ENCODE data around the gene SMAD1. TPM values are rescaled to one million over a fixed set of nuclear protein-coding genes. Genes with fewer than 3 reads are reported as not detected.

SMAD1 gene
- total and polyA plus RNA-seq, 8 donors = 22.0 to 57.4 (median 47.9) TPM

- no peaks in the 10 kb centered on the region for H3K9me3 ChIP-seq
- H3K4me1 ChIP-seq = peaks cover 3 to 7% of the 10 kb centered on the region in 2 donors
- TF ChIP-seq CTCF (IDR thresholded peaks at IDR 0.05) = no peak
- no peaks in the 10 kb centered on the region for H3K36me3 ChIP-seq
- DNase-seq = no peak
- H3K27ac ChIP-seq = no peak overlapping the region
- ATAC-seq = no peak
- no peaks in the 10 kb centered on the region for H3K27me3 ChIP-seq
- intact Hi-C loops (cut with DNase I) = no loop called here
- no peak overlapping the region for H3K4me3 ChIP-seq
These were observed 46.9 kb downstream of the SMAD1 start for GRCh38 chr4:145528601-145529000.

GRCh38 chr4:145530189-145530588 lies 48.5 kb downstream of the SMAD1 start:
- DNase-seq = no peak
- no peak overlapping the region for H3K27ac ChIP-seq
- no peak overlapping the region for H3K4me3 ChIP-seq
- intact Hi-C loops (cut with DNase I) = no loop called here
- TF ChIP-seq CTCF (IDR thresholded peaks at IDR 0.05) = no peak
- H3K9me3 ChIP-seq = no peaks in the 10 kb centered on the region
- no peaks in the 10 kb centered on the region for H3K27me3 ChIP-seq
- no peak for ATAC-seq
- peaks cover 3 to 5% of the 10 kb centered on the region in 2 donors for H3K4me1 ChIP-seq
- no peaks in the 10 kb centered on the region for H3K36me3 ChIP-seq

- H3K4me1 ChIP-seq = peaks cover under 1 to 3% of the 10 kb centered on the region in 2 donors
- DNase-seq (no peak), ATAC-seq (no peak)
- no peaks in the 10 kb centered on the region for H3K36me3 ChIP-seq
- intact Hi-C loops (cut with DNase I) = no loop called here
- no peaks in the 10 kb centered on the region for H3K27me3 ChIP-seq
- H3K9me3 ChIP-seq = no peaks in the 10 kb centered on the region
- H3K4me3 ChIP-seq = no peak overlapping the region
- TF ChIP-seq CTCF (IDR thresholded peaks at IDR 0.05) = no peak
- H3K27ac ChIP-seq = no peak overlapping the region
These were observed 49.0 kb downstream of the SMAD1 start for GRCh38 chr4:145530662-145531061.

- Histone ChIP-seq H3K4me3 (no peak overlapping the region), H3K4me1 (peaks cover 0 to 3% of the 10 kb centered on the region in 2 donors), H3K9me3 (no peaks in the 10 kb centered on the region), H3K27me3 (no peaks in the 10 kb centered on the region), H3K36me3 (no peaks in the 10 kb centered on the region), H3K27ac (peak overlapping the region in 1 of 2 donors; percentile 5)
- ATAC-seq = peak; percentile 67
- no peak for DNase-seq
- intact Hi-C loops (cut with DNase I) = no loop called here
- no peak for TF ChIP-seq CTCF (IDR thresholded peaks at IDR 0.05)
These were observed 49.6 kb downstream of the SMAD1 start for GRCh38 chr4:145531223-145531622.

GRCh38 chr4:145531859-145532258 lies 50.2 kb downstream of the SMAD1 start:
- peak overlapping the region in 1 of 2 donors; percentile 5 for H3K27ac ChIP-seq
- TF ChIP-seq CTCF (IDR thresholded peaks at IDR 0.05) = no peak
- ATAC-seq = peak; percentile 72
- no peaks in the 10 kb centered on the region for H3K36me3 ChIP-seq
- H3K4me1 ChIP-seq = peaks cover 0 to 3% of the 10 kb centered on the region in 2 donors
- H3K27me3 ChIP-seq = no peaks in the 10 kb centered on the region
- intact Hi-C loops (cut with DNase I) = no loop called here
- no peak for DNase-seq
- no peaks in the 10 kb centered on the region for H3K9me3 ChIP-seq
- no peak overlapping the region for H3K4me3 ChIP-seq
